ENCODE results near the gene TCF7L2. TPM values are rescaled to one million over a fixed set of nuclear protein-coding genes. Genes with fewer than 3 reads are reported as not detected.

TCF7L2 gene
- total RNA-seq, 1 experiment from 2014 or later = 14.8 TPM

DNA sequence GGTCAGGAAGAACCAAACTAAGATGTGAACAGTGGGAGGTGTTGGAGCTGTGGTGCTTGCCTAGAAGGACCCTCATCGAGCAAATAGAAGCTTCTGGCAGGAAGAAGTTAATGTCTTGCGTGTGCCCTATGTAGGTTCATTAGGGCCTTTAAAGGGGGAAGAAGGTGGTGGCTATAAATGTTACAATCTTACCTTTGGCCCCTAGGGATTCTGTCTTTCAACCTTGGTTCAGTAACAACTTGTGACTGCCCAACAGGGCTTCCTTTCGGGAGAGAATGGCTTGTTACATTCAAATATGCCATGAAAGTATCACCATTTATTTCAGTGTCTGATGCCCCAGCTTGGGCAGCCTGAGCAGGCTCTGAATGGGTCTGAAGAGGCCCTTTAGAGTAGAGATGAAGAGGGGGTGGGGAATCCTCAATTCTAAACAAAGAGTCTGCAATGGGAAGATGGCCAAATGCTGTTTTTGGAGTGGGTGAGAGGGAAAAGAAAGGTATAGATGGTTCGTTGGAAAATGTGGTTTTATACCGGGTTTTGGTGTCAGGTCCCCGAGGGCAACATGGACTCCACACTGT is 108.0 kb downstream of the TCF7L2 start:
- ChIA-PET CTCF (interaction anchor here (0.5 kb wide), 1 partner anchor 467 kb away, joined by 3 read pairs; no protein-coding TSS in a partner anchor), POLR2A (ENCODE audit: unreplicated experiment) (no interaction called here)
- no peak for TF ChIP-seq EZH2 (IDR thresholded peaks at IDR 0.05; ENCODE audit: low read depth)
- Histone ChIP-seq H3K79me2 (ENCODE audit: low read depth) (peaks cover 5% of the 10 kb centered on the region; the same call in 1 of the 2 replicates), H3K9me2 (ENCODE audit: insufficient read depth) (no peaks in the 10 kb centered on the region), H3K4me2 (no peak overlapping the region), H2AFZ (no peak overlapping the region), H4K20me1 (ENCODE audit: insufficient read depth) (no peaks in the 10 kb centered on the region), H3K27ac (no peak overlapping the region), H3K27me3 (ENCODE audit: insufficient read depth, low read depth) (no peaks in the 10 kb centered on the region), H3K9me3 (ENCODE audit: insufficient read depth, low read depth) (no peaks in the 10 kb centered on the region), H3K36me3 (ENCODE audit: low read depth) (no peaks in the 10 kb centered on the region), H3K4me3 (no peak overlapping the region), H3K4me1 (replicated peaks; ENCODE audit: insufficient read depth) (peaks cover 11% of the 10 kb centered on the region), H3F3A (ENCODE audit: insufficient read depth, low read depth) (no peaks in the 10 kb centered on the region)
- no TSS peak for BruUV-seq (replicated peaks)
- DNase-seq = no peak
- intact Hi-C loops (cut with micrococcal nuclease; ENCODE audit: unreplicated experiment) = no loop called here

DNA sequence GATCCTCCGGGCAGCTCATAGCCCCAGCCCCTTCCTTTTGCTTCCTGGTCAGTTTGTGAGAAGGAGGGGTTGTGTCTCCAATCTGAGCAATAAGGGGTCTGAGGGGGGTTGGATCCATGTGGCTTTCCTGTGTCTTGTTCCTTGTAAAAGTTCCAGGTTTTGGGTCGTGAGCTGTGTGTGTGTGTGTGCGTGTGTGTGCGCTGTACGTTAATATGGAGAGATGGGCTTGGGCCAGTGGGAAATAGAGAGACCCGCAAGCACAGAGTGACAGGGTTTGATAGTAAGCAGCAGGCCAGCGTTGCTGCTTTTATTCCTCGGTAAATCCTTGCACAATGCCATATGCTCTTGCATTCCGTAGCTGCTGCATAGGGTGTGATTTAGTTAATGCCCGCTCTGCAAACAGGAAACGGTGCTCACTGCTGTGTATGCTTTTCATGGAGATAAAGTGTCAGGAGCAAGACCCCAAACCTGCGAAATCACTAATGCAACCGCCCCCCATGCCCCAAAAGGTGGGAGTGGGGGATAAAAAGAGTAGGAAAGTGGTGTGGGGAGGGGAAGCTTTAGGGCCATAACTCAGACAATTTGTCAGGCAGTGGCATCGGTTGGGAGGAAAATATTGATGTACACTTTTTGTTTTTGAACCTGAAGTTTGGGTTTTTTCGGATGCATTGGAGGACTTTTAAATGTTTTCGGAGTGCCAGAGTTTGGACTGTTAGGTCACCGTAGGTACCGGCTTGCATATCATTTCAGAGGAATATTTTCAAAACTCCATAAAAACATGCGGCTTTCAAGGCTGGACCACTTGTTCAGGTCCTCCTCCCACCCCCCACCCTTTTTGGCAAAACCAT is 108.7 kb downstream of the TCF7L2 start:
- no peak for DNase-seq
- no peak for TF ChIP-seq EZH2 (IDR thresholded peaks at IDR 0.05; ENCODE audit: low read depth)
- TF ChIP-seq, protein P1, sequence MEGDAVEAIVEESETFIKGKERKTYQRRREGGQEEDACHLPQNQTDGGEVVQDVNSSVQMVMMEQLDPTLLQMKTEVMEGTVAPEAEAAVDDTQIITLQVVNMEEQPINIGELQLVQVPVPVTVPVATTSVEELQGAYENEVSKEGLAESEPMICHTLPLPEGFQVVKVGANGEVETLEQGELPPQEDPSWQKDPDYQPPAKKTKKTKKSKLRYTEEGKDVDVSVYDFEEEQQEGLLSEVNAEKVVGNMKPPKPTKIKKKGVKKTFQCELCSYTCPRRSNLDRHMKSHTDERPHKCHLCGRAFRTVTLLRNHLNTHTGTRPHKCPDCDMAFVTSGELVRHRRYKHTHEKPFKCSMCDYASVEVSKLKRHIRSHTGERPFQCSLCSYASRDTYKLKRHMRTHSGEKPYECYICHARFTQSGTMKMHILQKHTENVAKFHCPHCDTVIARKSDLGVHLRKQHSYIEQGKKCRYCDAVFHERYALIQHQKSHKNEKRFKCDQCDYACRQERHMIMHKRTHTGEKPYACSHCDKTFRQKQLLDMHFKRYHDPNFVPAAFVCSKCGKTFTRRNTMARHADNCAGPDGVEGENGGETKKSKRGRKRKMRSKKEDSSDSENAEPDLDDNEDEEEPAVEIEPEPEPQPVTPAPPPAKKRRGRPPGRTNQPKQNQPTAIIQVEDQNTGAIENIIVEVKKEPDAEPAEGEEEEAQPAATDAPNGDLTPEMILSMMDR (conservative IDR thresholded peaks at IDR 0.05) = no peak
- no peaks in the 10 kb centered on the region for H3K36me3 ChIP-seq (ENCODE audit: low read depth)
- peaks cover 3% of the 10 kb centered on the region; the same call in 1 of the 2 replicates for H3K79me2 ChIP-seq (ENCODE audit: low read depth)
- no peaks in the 10 kb centered on the region for H3K9me2 ChIP-seq (ENCODE audit: insufficient read depth)
- H3K4me3 ChIP-seq = no peak overlapping the region
- no peak overlapping the region for H3K4me2 ChIP-seq
- H3K27ac ChIP-seq = no peak overlapping the region
- POLR2A ChIA-PET (ENCODE audit: unreplicated experiment) = no interaction called here
- H3K27me3 ChIP-seq (ENCODE audit: insufficient read depth, low read depth) = no peaks in the 10 kb centered on the region
- no TSS peak for BruUV-seq (replicated peaks)
- H3K9me3 ChIP-seq (ENCODE audit: insufficient read depth, low read depth) = no peaks in the 10 kb centered on the region
- H2AFZ ChIP-seq = no peak overlapping the region
- intact Hi-C loops (cut with micrococcal nuclease; ENCODE audit: unreplicated experiment) = no loop called here
- CTCF ChIA-PET = interaction anchor here (0.5 kb wide), 1 partner anchor 466 kb away, joined by 3 read pairs; no protein-coding TSS in a partner anchor
- no peaks in the 10 kb centered on the region for H3F3A ChIP-seq (ENCODE audit: insufficient read depth, low read depth)
- H3K4me1 ChIP-seq (replicated peaks; ENCODE audit: insufficient read depth) = peaks cover 11% of the 10 kb centered on the region
- H4K20me1 ChIP-seq (ENCODE audit: insufficient read depth) = no peaks in the 10 kb centered on the region

DNA sequence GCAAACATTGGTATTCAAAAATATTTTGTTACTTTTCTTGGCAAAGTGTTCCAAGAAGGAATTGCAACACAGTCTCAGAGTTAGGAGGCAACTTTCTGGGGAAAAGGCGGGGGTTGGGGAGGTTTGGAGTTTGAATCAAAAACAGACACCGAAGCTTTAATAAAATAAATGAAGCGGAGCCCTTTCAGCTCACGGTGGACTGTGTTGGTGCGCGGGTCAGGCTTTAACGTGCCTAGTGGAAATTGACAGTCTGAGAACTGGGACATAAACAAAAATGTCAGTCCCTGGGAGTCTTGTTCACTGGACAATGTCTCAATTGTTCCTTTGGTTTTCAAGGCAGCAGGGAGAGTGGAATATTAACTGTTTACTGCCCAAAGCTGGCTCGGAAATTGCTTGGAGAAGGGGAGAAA is 109.3 kb downstream of the TCF7L2 start:
- no peak for TF ChIP-seq EZH2 (IDR thresholded peaks at IDR 0.05; ENCODE audit: low read depth)
- TF ChIP-seq, protein P1 (conservative IDR thresholded peaks at IDR 0.05) = no peak
- DNase-seq = no peak
- Histone ChIP-seq H3K36me3 (ENCODE audit: low read depth) (no peaks in the 10 kb centered on the region), H3K4me2 (no peak overlapping the region), H3K9me2 (ENCODE audit: insufficient read depth) (no peaks in the 10 kb centered on the region), H3K9me3 (ENCODE audit: insufficient read depth, low read depth) (no peaks in the 10 kb centered on the region), H3K79me2 (ENCODE audit: low read depth) (peaks cover 3% of the 10 kb centered on the region; the same call in 1 of the 2 replicates), H3K27ac (no peak overlapping the region), H3K27me3 (ENCODE audit: insufficient read depth, low read depth) (no peaks in the 10 kb centered on the region), H3F3A (ENCODE audit: insufficient read depth, low read depth) (no peaks in the 10 kb centered on the region), H2AFZ (no peak overlapping the region), H3K4me1 (replicated peaks; ENCODE audit: insufficient read depth) (peaks cover 11% of the 10 kb centered on the region), H4K20me1 (ENCODE audit: insufficient read depth) (no peaks in the 10 kb centered on the region), H3K4me3 (no peak overlapping the region)
- no TSS peak for BruUV-seq (replicated peaks)
- ChIA-PET POLR2A (ENCODE audit: unreplicated experiment) (no interaction called here), CTCF (no interaction called here)
- intact Hi-C loops (cut with micrococcal nuclease; ENCODE audit: unreplicated experiment) = no loop called here
